ENCODE measurements around the gene PLEKHA1. TPM values are rescaled to one million over a fixed set of nuclear protein-coding genes. Genes with fewer than 3 reads are reported as not detected.
A peak's percentile ranks its signal among the peaks of the same experiment; 100 is the strongest.

Gene PLEKHA1
- 10 to 100 TPM; 36.8 to 58.6 (median 40.5) TPM for total RNA-seq
- 62.5 TPM for total RNA-seq (2013)
- 27.1 to 155 (median 77.7) reads per million in 29 experiments for total RNA-seq

GRCh38 chr10:122374237-122374858, at the start of gene PLEKHA1:
PLEKHA1 (plus strand) TSS chr10:122374708; CDS start chr10:122393201, 18,493 bp downstream.
- POLR2A ChIA-PET = interaction anchor here (0.6 to 1.4 kb wide), 8 partner anchors 13 to 634 kb away, joined by 3 to 7 read pairs (median 3); partner anchors contain the start of gene IKZF5 (in 1 of the 2)

DNA sequence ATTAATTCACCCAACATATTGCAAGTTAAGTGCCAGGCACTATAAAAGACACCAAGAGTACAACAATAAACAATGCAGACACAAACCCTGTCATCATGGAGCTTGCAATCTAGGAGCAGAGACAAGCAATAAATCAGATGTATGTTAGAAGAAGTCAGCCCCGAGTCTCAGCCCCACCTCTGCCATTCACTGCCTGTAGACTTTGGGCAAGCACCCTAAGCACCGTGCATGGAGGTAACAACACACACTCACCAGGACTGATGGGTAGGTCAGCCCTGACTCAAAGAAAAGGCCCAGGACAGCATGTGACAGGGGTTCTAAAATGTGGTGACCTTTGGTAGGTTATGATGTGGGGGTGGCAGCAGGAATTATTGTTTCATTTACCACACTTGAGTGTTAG, 49.3 kb upstream of the PLEKHA1 start:
- DNase-seq (no peak), ATAC-seq (replicated peaks in 1 of 4) (no peak)
- H3K4me1 ChIP-seq (ENCODE audit: control insufficient read depth in 1 of 2, extremely low read depth in 1 of 2, insufficient read depth in 2 of 2, low read length in 2 of 2) = no peaks in the 10 kb centered on the region
- CTCF ChIA-PET = no interaction called here
- WGBS (ENCODE audit: insufficient coverage) = no CpG with 5 or more reads among the region's 2 CpGs
- no peaks in the 10 kb centered on the region for H3K9me3 ChIP-seq
- Mint-ChIP-seq H3K27me3 (peaks cover 35 to 45% of the 10 kb centered on the region in 2 donors), H3K27ac (no peak overlapping the region), H3K36me3 (no peaks in the 10 kb centered on the region), H3K4me3 (no peak overlapping the region), H3K4me1 (no peaks in the 10 kb centered on the region), H3K9me3 (peaks cover 0 to 3% (median 0%) of the 10 kb centered on the region in 3 donors)
- no peaks in the 10 kb centered on the region for H3K36me3 ChIP-seq (ENCODE audit: control insufficient read depth in 2 of 2, extremely low read depth in 1 of 2, insufficient read depth in 1 of 2, low read length in 1 of 2)
- H3K4me3 ChIP-seq (ENCODE audit: control insufficient read depth in 1 of 2, extremely low read depth in 1 of 2, low read length in 1 of 2) = no peak overlapping the region
- POLR2A ChIA-PET = no interaction called here
- peaks cover 0 to 26% of the 10 kb centered on the region in 2 experiments for H3K27me3 ChIP-seq (replicated peaks in 1 of 2; ENCODE audit: control insufficient read depth in 2 of 2, extremely low read depth in 1 of 2, insufficient read depth in 2 of 2, low read length in 1 of 2)
- no peak overlapping the region for H3K27ac ChIP-seq (ENCODE audit: low read length)

More at GRCh38 chr10:122374237-122374858, at the start of gene PLEKHA1:
- H3K27me3 Mint-ChIP-seq = peaks cover 0 to 9% of the 10 kb centered on the region in 2 donors
- peaks cover 39 to 47% (median 41%) of the 10 kb centered on the region in 3 donors for H3K4me1 Mint-ChIP-seq
- peaks cover 4% of the 10 kb centered on the region for H3K36me3 Mint-ChIP-seq
- CTCF ChIA-PET = interaction anchor here (0.6 to 1.5 kb wide), 6 partner anchors 15 to 75 kb away, joined by 3 to 8 read pairs (median 4); no protein-coding TSS in a partner anchor
- peak within 1 kb of the TSS; percentile 90 to 93 for H3K27ac Mint-ChIP-seq
- peaks cover 19 to 26% of the 10 kb centered on the region in 2 experiments for H3K4me1 ChIP-seq (ENCODE audit: control insufficient read depth in 1 of 2, extremely low read depth in 1 of 2, insufficient read depth in 2 of 2, low read length in 2 of 2)
- H3K4me3 ChIP-seq (ENCODE audit: control insufficient read depth in 1 of 2, extremely low read depth in 1 of 2, low read length in 1 of 2) = peak within 1 kb of the TSS; percentile 89 to 95
- H3K27me3 ChIP-seq (replicated peaks in 1 of 2; ENCODE audit: control insufficient read depth in 2 of 2, extremely low read depth in 1 of 2, insufficient read depth in 2 of 2, low read length in 1 of 2) = peaks cover 4 to 7% of the 10 kb centered on the region in 2 experiments
- no peaks in the 10 kb centered on the region for H3K9me3 ChIP-seq
- H3K4me3 Mint-ChIP-seq = peak within 1 kb of the TSS; percentile 92 to 97 (median 92)
- WGBS (ENCODE audit: insufficient coverage) = 1% methylated on average over 70 of the region's 71 CpGs
- ATAC-seq (replicated peaks in 1 of 4) = peak; percentile 89 to 93 (median 91)
- DNase-seq = peak; percentile 87 to 95 (median 92)
- peak within 1 kb of the TSS; percentile 89 for H3K27ac ChIP-seq (ENCODE audit: low read length)
- no peaks in the 10 kb centered on the region for H3K9me3 Mint-ChIP-seq
- H3K36me3 ChIP-seq (ENCODE audit: control insufficient read depth in 2 of 2, extremely low read depth in 1 of 2, insufficient read depth in 1 of 2, low read length in 1 of 2) = no peaks in the 10 kb centered on the region

- ChIA-PET CTCF (no interaction called here), POLR2A (no interaction called here)
- Mint-ChIP-seq H3K9me3 (no peaks in the 10 kb centered on the region), H3K27ac (no peak overlapping the region), H3K4me1 (no peaks in the 10 kb centered on the region), H3K36me3 (no peaks in the 10 kb centered on the region), H3K4me3 (no peak overlapping the region), H3K27me3 (peaks cover 38 to 41% of the 10 kb centered on the region in 2 donors)
- Histone ChIP-seq H3K9me3 (no peaks in the 10 kb centered on the region), H3K36me3 (ENCODE audit: control insufficient read depth in 2 of 2, extremely low read depth in 1 of 2, insufficient read depth in 1 of 2, low read length in 1 of 2) (no peaks in the 10 kb centered on the region), H3K27ac (ENCODE audit: low read length) (no peak overlapping the region), H3K27me3 (replicated peaks in 1 of 2; ENCODE audit: control insufficient read depth in 2 of 2, extremely low read depth in 1 of 2, insufficient read depth in 2 of 2, low read length in 1 of 2) (peaks cover 0 to 26% of the 10 kb centered on the region in 2 experiments), H3K4me3 (ENCODE audit: control insufficient read depth in 1 of 2, extremely low read depth in 1 of 2, low read length in 1 of 2) (no peak overlapping the region), H3K4me1 (ENCODE audit: control insufficient read depth in 1 of 2, extremely low read depth in 1 of 2, insufficient read depth in 2 of 2, low read length in 2 of 2) (no peaks in the 10 kb centered on the region)
- ATAC-seq (replicated peaks in 1 of 4) (no peak), DNase-seq (no peak)
- WGBS (ENCODE audit: insufficient coverage) = 80% methylated on average over 1 of the region's 5 CpGs
Observed at GRCh38 chr10:122326385-122326784, 48.1 kb upstream of the PLEKHA1 start.

- Mint-ChIP-seq H3K4me1 (no peaks in the 10 kb centered on the region), H3K27ac (no peak overlapping the region), H3K36me3 (no peaks in the 10 kb centered on the region), H3K27me3 (peaks cover 39 to 44% of the 10 kb centered on the region in 2 donors), H3K4me3 (no peak overlapping the region), H3K9me3 (no peaks in the 10 kb centered on the region)
- Histone ChIP-seq H3K4me1 (ENCODE audit: control insufficient read depth in 1 of 2, extremely low read depth in 1 of 2, insufficient read depth in 2 of 2, low read length in 2 of 2) (no peaks in the 10 kb centered on the region), H3K27ac (ENCODE audit: low read length) (no peak overlapping the region), H3K9me3 (no peaks in the 10 kb centered on the region), H3K36me3 (ENCODE audit: control insufficient read depth in 2 of 2, extremely low read depth in 1 of 2, insufficient read depth in 1 of 2, low read length in 1 of 2) (no peaks in the 10 kb centered on the region), H3K4me3 (ENCODE audit: control insufficient read depth in 1 of 2, extremely low read depth in 1 of 2, low read length in 1 of 2) (no peak overlapping the region), H3K27me3 (replicated peaks in 1 of 2; ENCODE audit: control insufficient read depth in 2 of 2, extremely low read depth in 1 of 2, insufficient read depth in 2 of 2, low read length in 1 of 2) (peaks cover 0 to 27% of the 10 kb centered on the region in 2 experiments)
- CTCF ChIA-PET = no interaction called here
- POLR2A ChIA-PET = no interaction called here
- DNase-seq (no peak), ATAC-seq (replicated peaks in 1 of 4) (no peak)
- 82% methylated on average over 6 of the region's 6 CpGs for WGBS (ENCODE audit: insufficient coverage)
Observed at GRCh38 chr10:122326806-122327205, 47.7 kb upstream of the PLEKHA1 start.

GRCh38 chr10:122327237-122328206, 47.0 kb upstream of the PLEKHA1 start:
- peaks cover 37 to 45% of the 10 kb centered on the region in 2 donors for H3K27me3 Mint-ChIP-seq
- Histone ChIP-seq H3K27me3 (replicated peaks in 1 of 2; ENCODE audit: control insufficient read depth in 2 of 2, extremely low read depth in 1 of 2, insufficient read depth in 2 of 2, low read length in 1 of 2) (peaks cover 0 to 34% of the 10 kb centered on the region in 2 experiments), H3K36me3 (ENCODE audit: control insufficient read depth in 2 of 2, extremely low read depth in 1 of 2, insufficient read depth in 1 of 2, low read length in 1 of 2) (no peaks in the 10 kb centered on the region), H3K4me3 (ENCODE audit: control insufficient read depth in 1 of 2, extremely low read depth in 1 of 2, low read length in 1 of 2) (no peak overlapping the region), H3K27ac (ENCODE audit: low read length) (no peak overlapping the region), H3K4me1 (ENCODE audit: control insufficient read depth in 1 of 2, extremely low read depth in 1 of 2, insufficient read depth in 2 of 2, low read length in 2 of 2) (no peaks in the 10 kb centered on the region), H3K9me3 (no peaks in the 10 kb centered on the region)
- CTCF ChIA-PET = no interaction called here
- DNase-seq (no peak), ATAC-seq (replicated peaks in 1 of 4) (no peak)
- no peaks in the 10 kb centered on the region for H3K4me1 Mint-ChIP-seq
- WGBS (ENCODE audit: insufficient coverage) = 80% methylated on average over 13 of the region's 16 CpGs
- H3K9me3 Mint-ChIP-seq = no peaks in the 10 kb centered on the region
- H3K36me3 Mint-ChIP-seq = no peaks in the 10 kb centered on the region
- H3K27ac Mint-ChIP-seq = no peak overlapping the region
- POLR2A ChIA-PET = no interaction called here
- no peak overlapping the region for H3K4me3 Mint-ChIP-seq

- H3K4me3 ChIP-seq (ENCODE audit: control insufficient read depth in 1 of 2, extremely low read depth in 1 of 2, low read length in 1 of 2) = no peak overlapping the region
- POLR2A ChIA-PET = no interaction called here
- H3K9me3 Mint-ChIP-seq = no peaks in the 10 kb centered on the region
- H3K36me3 Mint-ChIP-seq = no peaks in the 10 kb centered on the region
- no peak overlapping the region for H3K27ac ChIP-seq (ENCODE audit: low read length)
- H3K4me1 ChIP-seq (ENCODE audit: control insufficient read depth in 1 of 2, extremely low read depth in 1 of 2, insufficient read depth in 2 of 2, low read length in 2 of 2) = no peaks in the 10 kb centered on the region
- no peak overlapping the region for H3K27ac Mint-ChIP-seq
- no peaks in the 10 kb centered on the region for H3K9me3 ChIP-seq
- no peak overlapping the region for H3K4me3 Mint-ChIP-seq
- no peak for ATAC-seq (replicated peaks in 1 of 4)
- no peak for DNase-seq
- no CpG with 5 or more reads among the region's 9 CpGs for WGBS (ENCODE audit: insufficient coverage)
- CTCF ChIA-PET = interaction anchor here in 1 of 2 donors (0.7 kb wide), 1 partner anchor 223 kb away, joined by 3 read pairs; no protein-coding TSS in a partner anchor
- peaks cover 0 to 34% of the 10 kb centered on the region in 2 experiments for H3K27me3 ChIP-seq (replicated peaks in 1 of 2; ENCODE audit: control insufficient read depth in 2 of 2, extremely low read depth in 1 of 2, insufficient read depth in 2 of 2, low read length in 1 of 2)
- H3K27me3 Mint-ChIP-seq = peaks cover 34 to 36% of the 10 kb centered on the region in 2 donors
- no peaks in the 10 kb centered on the region for H3K4me1 Mint-ChIP-seq
- H3K36me3 ChIP-seq (ENCODE audit: control insufficient read depth in 2 of 2, extremely low read depth in 1 of 2, insufficient read depth in 1 of 2, low read length in 1 of 2) = no peaks in the 10 kb centered on the region
Observed at GRCh38 chr10:122328676-122329075, 45.8 kb upstream of the PLEKHA1 start.

Measured in T-cell (primary cell).